A172 (cell line): ENCODE data around the gene POLR2L. TPM values are rescaled to one million over a fixed set of nuclear protein-coding genes. Genes with fewer than 3 reads are reported as not detected.

Experiments used
- DNase-seq: peaks from one replicate; pipeline ENCODE4 v3.0.0-alpha.2; 2015; ENCODE audit warnings: low spot score
- total RNA-seq: library from RNA; depleted of rRNA; stranded (reverse); fragments of >200 nt; shearing (Covaris generic); gene quantifications from 2 replicates; pipeline ENCODE4 v1.2.3, GENCODE V29; 2014; rRNA removed

POLR2L gene
- total RNA-seq, result 132 and 157 TPM in 2 replicates

GRCh38 chr11:842370-843002, at the start of gene POLR2L, which contains the start of gene TSPAN4:
Gene POLR2L (minus strand): TSS chr11:842529. CDS start chr11:842508, 21 bp downstream.
Gene TSPAN4 (plus strand): TSS chr11:842852. CDS start chr11:850305, 7,453 bp downstream.
- DNase-seq, result peak; percentile 76

- DNase-seq, result no peak
Observed at GRCh38 chr11:890794-891540, 48.6 kb upstream of the POLR2L start.

- DNase-seq, result no peak
Observed at GRCh38 chr11:889687-890475, 47.6 kb upstream of the POLR2L start.

GRCh38 chr11:889257-889656, 46.9 kb upstream of the POLR2L start:
- DNase-seq, result no peak

GRCh38 chr11:888310-889212, 46.2 kb upstream of the POLR2L start:
- DNase-seq, result no peak

- no peak for DNase-seq
Observed at GRCh38 chr11:887589-887988, 45.3 kb upstream of the POLR2L start.

- no peak for DNase-seq
Observed at GRCh38 chr11:886568-886967, 44.2 kb upstream of the POLR2L start.

GRCh38 chr11:884578-885070, 42.3 kb upstream of the POLR2L start:
- no peak for DNase-seq

GRCh38 chr11:883527-883926, 41.2 kb upstream of the POLR2L start:
- no peak for DNase-seq

GRCh38 chr11:882596-882995, 40.3 kb upstream of the POLR2L start:
- DNase-seq, result no peak

GRCh38 chr11:880447-880846, 38.1 kb upstream of the POLR2L start:
- no peak for DNase-seq

- peak; percentile 30 for DNase-seq
Observed at GRCh38 chr11:877565-877964, 35.2 kb upstream of the POLR2L start.

- DNase-seq, result peak; percentile 49
Observed at GRCh38 chr11:876545-876944, 34.2 kb upstream of the POLR2L start.

GRCh38 chr11:875769-876301, 33.5 kb upstream of the POLR2L start:
- no peak for DNase-seq

- no peak for DNase-seq
Observed at GRCh38 chr11:875203-875602, 32.9 kb upstream of the POLR2L start.

- DNase-seq, result no peak
Observed at GRCh38 chr11:873706-874105, 31.4 kb upstream of the POLR2L start.

- no peak for DNase-seq
Observed at GRCh38 chr11:872799-873198, 30.5 kb upstream of the POLR2L start.

GRCh38 chr11:871472-871871, 29.1 kb upstream of the POLR2L start:
- DNase-seq, result no peak

- no peak for DNase-seq
Observed at GRCh38 chr11:870418-870817, 28.1 kb upstream of the POLR2L start.

GRCh38 chr11:870127-870413, 27.7 kb upstream of the POLR2L start:
- DNase-seq, result no peak
